ENCODE measurements around the gene STAP2. TPM values are rescaled to one million over a fixed set of nuclear protein-coding genes. Genes with fewer than 3 reads are reported as not detected.

STAP2 gene
- total RNA-seq, 2 experiments from 2014 or later = 11.0 to 11.5 TPM

GRCh38 chr19:4375164-4376027, 36.8 kb upstream of the STAP2 start:
- ATAC-seq (no peak), DNase-seq (no peak)
- Mint-ChIP-seq H3K4me1 (peaks cover 65% of the 10 kb centered on the region), H3K4me3 (no peak overlapping the region), H3K36me3 (ENCODE audit: low read depth) (peaks cover 4% of the 10 kb centered on the region), H3K27me3 (no peaks in the 10 kb centered on the region), H3K9me3 (ENCODE audit: low read depth) (no peaks in the 10 kb centered on the region), H3K27ac (peak overlapping the region; percentile 35)
- CTCF ChIA-PET = interaction anchor here (1.0 to 2.2 kb wide), 3 partner anchors 22 to 27 kb away, joined by 3 to 8 read pairs (median 3); partner anchors contain the start of gene CHAF1A
- intact Hi-C loops (cut with DNase I, micrococcal nuclease) = no loop called here
- POLR2A ChIA-PET = no interaction called here

- ChIA-PET POLR2A (no interaction called here), CTCF (interaction anchor here (1.0 to 2.2 kb wide), 4 partner anchors 22 to 141 kb away, joined by 3 to 8 read pairs (median 3); partner anchors contain the start of gene CHAF1A)
- Mint-ChIP-seq H3K9me3 (ENCODE audit: low read depth) (no peaks in the 10 kb centered on the region), H3K36me3 (ENCODE audit: low read depth) (peaks cover 2% of the 10 kb centered on the region), H3K27me3 (no peaks in the 10 kb centered on the region), H3K27ac (no peak overlapping the region), H3K4me3 (no peak overlapping the region), H3K4me1 (peaks cover 64% of the 10 kb centered on the region)
- no peak for DNase-seq
- intact Hi-C loops (cut with DNase I, micrococcal nuclease) = no loop called here
- ATAC-seq = no peak
Measured at GRCh38 chr19:4374498-4375163, 36.0 kb upstream of the STAP2 start.

- Mint-ChIP-seq H3K27me3 (no peaks in the 10 kb centered on the region), H3K4me3 (no peak overlapping the region), H3K4me1 (peaks cover 63% of the 10 kb centered on the region), H3K36me3 (ENCODE audit: low read depth) (peaks cover 2% of the 10 kb centered on the region), H3K9me3 (ENCODE audit: low read depth) (no peaks in the 10 kb centered on the region), H3K27ac (peak overlapping the region; percentile 64)
- intact Hi-C loops (cut with DNase I, micrococcal nuclease) = no loop called here
- DNase-seq (no peak), ATAC-seq (no peak)
- POLR2A ChIA-PET = no interaction called here
- CTCF ChIA-PET = interaction anchor here (1.1 kb wide), 1 partner anchor 140 kb away, joined by 3 read pairs; no protein-coding TSS in a partner anchor
Measured at GRCh38 chr19:4373601-4374497, 35.2 kb upstream of the STAP2 start.

- H3K36me3 Mint-ChIP-seq (ENCODE audit: low read depth) = peaks cover 2% of the 10 kb centered on the region
- intact Hi-C loops (cut with DNase I, micrococcal nuclease) = no loop called here
- H3K4me3 Mint-ChIP-seq = no peak overlapping the region
- H3K27me3 Mint-ChIP-seq = no peaks in the 10 kb centered on the region
- no peak for DNase-seq
- ChIA-PET CTCF (no interaction called here), POLR2A (no interaction called here)
- ATAC-seq = no peak
- peaks cover 63% of the 10 kb centered on the region for H3K4me1 Mint-ChIP-seq
- H3K27ac Mint-ChIP-seq = no peak overlapping the region
- no peaks in the 10 kb centered on the region for H3K9me3 Mint-ChIP-seq (ENCODE audit: low read depth)
Measured at GRCh38 chr19:4373013-4373367, 34.4 kb upstream of the STAP2 start.

GRCh38 chr19:4372165-4373012, 33.8 kb upstream of the STAP2 start:
- H3K9me3 Mint-ChIP-seq (ENCODE audit: low read depth) = no peaks in the 10 kb centered on the region
- no peaks in the 10 kb centered on the region for H3K36me3 Mint-ChIP-seq (ENCODE audit: low read depth)
- POLR2A ChIA-PET = no interaction called here
- no peak overlapping the region for H3K4me3 Mint-ChIP-seq
- CTCF ChIA-PET = interaction anchor here (0.8 to 1.2 kb wide), 2 partner anchors 21 to 105 kb away, joined by 3 to 4 read pairs; no protein-coding TSS in a partner anchor
- no peak overlapping the region for H3K27ac Mint-ChIP-seq
- intact Hi-C loops (cut with DNase I, micrococcal nuclease) = no loop called here
- peaks cover 63% of the 10 kb centered on the region for H3K4me1 Mint-ChIP-seq
- H3K27me3 Mint-ChIP-seq = no peaks in the 10 kb centered on the region
- DNase-seq (no peak), ATAC-seq (no peak)

GRCh38 chr19:4371247-4372164, 32.9 kb upstream of the STAP2 start:
- POLR2A ChIA-PET = no interaction called here
- intact Hi-C loops (cut with DNase I, micrococcal nuclease) = no loop called here

GRCh38 chr19:4370418-4371041, 31.9 kb upstream of the STAP2 start:
- DNase-seq (no peak), ATAC-seq (no peak)
- no peaks in the 10 kb centered on the region for H3K9me3 Mint-ChIP-seq (ENCODE audit: low read depth)
- no peaks in the 10 kb centered on the region for H3K36me3 Mint-ChIP-seq (ENCODE audit: low read depth)
- H3K4me3 Mint-ChIP-seq = peak overlapping the region; percentile 63
- CTCF ChIA-PET = interaction anchor here (0.6 to 1.9 kb wide), 11 partner anchors 9 to 1457 kb away, joined by 3 to 6 read pairs (median 3); partner anchors contain the start of genes CHAF1A and SH3GL1
- no peaks in the 10 kb centered on the region for H3K27me3 Mint-ChIP-seq
- POLR2A ChIA-PET = interaction anchor here (0.6 to 1.1 kb wide), 6 partner anchors 12 to 380 kb away, joined by 3 to 5 read pairs (median 3); partner anchors contain the start of gene SH3GL1
- H3K4me1 Mint-ChIP-seq = peaks cover 44% of the 10 kb centered on the region
- peak overlapping the region; percentile 93 for H3K27ac Mint-ChIP-seq
- intact Hi-C loops (cut with DNase I, micrococcal nuclease) = no loop called here

More at GRCh38 chr19:4371247-4372164, 32.9 kb upstream of the STAP2 start:
- Mint-ChIP-seq H3K9me3 (ENCODE audit: low read depth) (no peaks in the 10 kb centered on the region), H3K27me3 (no peaks in the 10 kb centered on the region), H3K36me3 (ENCODE audit: low read depth) (no peaks in the 10 kb centered on the region), H3K27ac (peak overlapping the region; percentile 77), H3K4me3 (no peak overlapping the region), H3K4me1 (peaks cover 54% of the 10 kb centered on the region)
- CTCF ChIA-PET = interaction anchor here (0.6 to 1.9 kb wide), 5 partner anchors 19 to 104 kb away, joined by 3 to 6 read pairs (median 3); no protein-coding TSS in a partner anchor
- DNase-seq (no peak), ATAC-seq (no peak)

- CTCF ChIA-PET = interaction anchor here (0.6 to 1.9 kb wide), 10 partner anchors 10 to 1456 kb away, joined by 3 to 6 read pairs (median 3); partner anchors contain the start of genes CHAF1A and SH3GL1
- POLR2A ChIA-PET = interaction anchor here (0.6 to 1.1 kb wide), 7 partner anchors 12 to 380 kb away, joined by 3 to 5 read pairs (median 3); partner anchors contain the start of gene SH3GL1
- Mint-ChIP-seq H3K27me3 (no peaks in the 10 kb centered on the region), H3K4me3 (peak overlapping the region; percentile 63), H3K27ac (peak overlapping the region; percentile 93), H3K36me3 (ENCODE audit: low read depth) (peaks cover under 1% of the 10 kb centered on the region), H3K4me1 (peaks cover 40% of the 10 kb centered on the region), H3K9me3 (ENCODE audit: low read depth) (no peaks in the 10 kb centered on the region)
- DNase-seq (peak; percentile 91), ATAC-seq (peak; percentile 79)
- intact Hi-C loops (cut with DNase I, micrococcal nuclease) = loop anchor here (1.0 kb wide), 5 partner anchors 9 to 87 kb away; partner anchors contain the start of genes SH3GL1 (in 2 of the 2), MPND (in 1 of the 2) and UBXN6 (in 1 of the 2)
Measured at GRCh38 chr19:4369888-4370260, 31.2 kb upstream of the STAP2 start.

Data from activated CD4-positive, alpha-beta T cell treated with anti-CD3 and anti-CD28 coated beads for 36 hours (primary cell).